ENCODE data around the gene POU2AF1. TPM values are rescaled to one million over a fixed set of nuclear protein-coding genes. Genes with fewer than 3 reads are reported as not detected.

POU2AF1 gene
- total RNA-seq, 1 donor from 2014 or later, result not detected

DNA sequence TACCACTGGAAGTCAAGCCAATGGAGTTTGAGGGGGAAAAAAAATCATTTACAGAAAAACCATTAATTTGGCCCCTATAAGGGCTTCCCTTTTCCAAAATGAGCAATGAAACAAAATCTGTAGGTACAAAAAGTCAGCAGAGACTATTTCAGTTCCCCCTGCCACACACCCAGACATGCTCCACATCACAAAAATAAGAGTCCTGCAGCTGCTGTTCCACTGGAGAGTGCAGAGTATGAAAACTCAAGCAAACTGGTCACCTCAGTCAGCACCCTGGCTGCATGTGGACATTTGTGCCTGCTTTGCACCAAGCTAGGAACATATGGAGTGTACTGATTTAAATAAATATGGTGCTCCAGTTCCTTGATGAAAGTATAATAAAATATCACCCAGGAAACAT lies 15.1 kb downstream of the POU2AF1 start:
- no peak for DNase-seq (ENCODE audit: extremely low read depth, low read depth, low spot score)

GRCh38 chr11:111362887-111363411 lies 16.1 kb downstream of the POU2AF1 start:
- no peak for DNase-seq (ENCODE audit: extremely low read depth, low read depth, low spot score)

DNA sequence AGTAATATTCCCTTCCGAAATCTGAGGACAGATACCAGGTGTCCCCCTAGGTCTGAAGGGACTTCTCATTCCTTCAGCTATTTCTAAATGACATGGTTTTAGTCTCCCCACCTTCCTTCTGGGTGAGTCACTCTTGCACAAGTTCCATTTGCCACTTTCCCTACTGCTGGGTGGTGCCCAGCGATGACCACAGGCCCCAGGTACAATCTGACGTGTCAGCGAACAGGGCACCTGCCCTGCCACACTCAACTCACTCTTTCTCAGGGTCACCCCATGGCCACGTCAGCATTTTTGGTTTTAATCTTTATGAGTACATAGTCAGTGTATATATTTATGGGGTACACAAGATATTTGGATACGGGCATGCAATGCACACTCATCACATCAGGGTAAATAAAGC lies 17.2 kb downstream of the POU2AF1 start:
- no peak for DNase-seq (ENCODE audit: extremely low read depth, low read depth, low spot score)

DNA sequence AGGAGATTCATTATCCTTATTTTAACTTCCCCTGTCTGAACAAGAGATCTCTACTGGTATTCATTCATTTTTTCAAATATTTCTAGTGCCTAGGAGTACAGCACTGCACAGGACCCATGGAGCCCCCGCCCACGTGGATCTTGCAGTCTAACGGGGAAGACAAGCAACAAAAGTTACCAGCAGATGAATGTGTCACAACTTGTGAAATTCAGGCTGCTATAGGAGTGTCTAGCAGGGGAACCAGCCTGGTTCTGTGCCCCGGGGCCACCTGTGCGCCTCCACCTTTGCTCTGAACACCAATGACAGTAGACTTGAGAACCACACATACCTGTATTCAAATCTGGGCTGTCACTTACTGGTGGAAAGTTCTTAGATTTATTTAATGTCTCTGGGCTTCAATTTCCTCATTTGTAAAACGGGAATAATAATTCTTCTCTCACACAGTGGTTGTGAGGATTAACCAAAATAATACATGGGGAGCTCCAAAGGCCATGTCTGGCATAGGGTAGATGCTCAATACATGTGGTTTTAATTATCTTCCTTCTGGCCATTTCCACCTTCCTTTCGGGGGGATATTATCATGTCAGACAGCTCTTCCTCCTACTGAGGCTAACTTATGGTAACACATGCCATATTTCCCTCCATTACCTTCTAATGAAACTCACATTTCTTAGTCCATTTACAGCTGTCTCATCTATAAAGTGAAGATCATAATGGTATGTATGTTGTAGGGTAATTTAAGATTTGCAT lies 17.8 kb downstream of the POU2AF1 start:
- no peak for DNase-seq (ENCODE audit: extremely low read depth, low read depth, low spot score)

DNA sequence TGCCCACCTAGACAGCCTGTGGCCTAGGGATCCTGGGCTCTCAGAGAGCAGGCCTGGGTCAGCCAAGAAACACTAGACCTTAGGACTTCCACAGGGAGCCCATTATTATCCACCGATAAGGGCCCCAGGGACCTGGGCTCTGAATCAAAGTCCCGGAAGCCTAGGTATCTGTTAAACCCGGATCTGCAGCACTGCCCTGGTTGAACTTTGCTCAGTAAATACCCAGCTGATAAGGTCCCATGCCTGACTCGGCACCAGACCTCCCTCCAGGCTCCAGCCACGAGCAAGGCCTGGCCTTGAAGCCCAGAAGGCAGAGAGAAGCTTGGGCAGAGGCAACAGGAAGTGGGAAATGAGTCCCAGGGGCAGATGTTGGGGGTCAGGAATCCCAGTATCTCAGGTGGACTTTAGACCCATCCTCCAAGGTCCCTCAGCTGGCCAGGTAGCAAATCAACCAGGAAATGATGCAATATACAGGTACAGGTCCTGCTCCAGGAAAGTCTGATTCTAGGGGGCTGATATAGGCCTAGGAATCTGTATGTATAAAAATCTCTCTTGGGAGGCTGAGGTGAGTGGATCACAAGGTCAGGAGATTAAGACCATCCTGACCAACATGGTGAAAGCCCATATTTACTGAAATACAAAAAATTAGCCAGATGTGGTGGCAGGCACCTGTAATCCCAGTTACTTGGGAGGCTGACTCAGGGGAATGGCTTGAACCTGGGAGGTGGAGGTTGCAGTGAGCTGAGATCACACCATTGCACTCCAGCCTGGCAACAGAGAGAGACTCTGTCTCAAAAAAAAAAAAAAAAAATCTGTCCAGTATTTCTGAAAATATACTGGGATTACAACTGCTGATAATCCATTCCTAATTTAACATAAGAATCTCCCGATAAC lies 18.7 kb downstream of the POU2AF1 start:
- DNase-seq (ENCODE audit: extremely low read depth, low read depth, low spot score), result no peak

DNA sequence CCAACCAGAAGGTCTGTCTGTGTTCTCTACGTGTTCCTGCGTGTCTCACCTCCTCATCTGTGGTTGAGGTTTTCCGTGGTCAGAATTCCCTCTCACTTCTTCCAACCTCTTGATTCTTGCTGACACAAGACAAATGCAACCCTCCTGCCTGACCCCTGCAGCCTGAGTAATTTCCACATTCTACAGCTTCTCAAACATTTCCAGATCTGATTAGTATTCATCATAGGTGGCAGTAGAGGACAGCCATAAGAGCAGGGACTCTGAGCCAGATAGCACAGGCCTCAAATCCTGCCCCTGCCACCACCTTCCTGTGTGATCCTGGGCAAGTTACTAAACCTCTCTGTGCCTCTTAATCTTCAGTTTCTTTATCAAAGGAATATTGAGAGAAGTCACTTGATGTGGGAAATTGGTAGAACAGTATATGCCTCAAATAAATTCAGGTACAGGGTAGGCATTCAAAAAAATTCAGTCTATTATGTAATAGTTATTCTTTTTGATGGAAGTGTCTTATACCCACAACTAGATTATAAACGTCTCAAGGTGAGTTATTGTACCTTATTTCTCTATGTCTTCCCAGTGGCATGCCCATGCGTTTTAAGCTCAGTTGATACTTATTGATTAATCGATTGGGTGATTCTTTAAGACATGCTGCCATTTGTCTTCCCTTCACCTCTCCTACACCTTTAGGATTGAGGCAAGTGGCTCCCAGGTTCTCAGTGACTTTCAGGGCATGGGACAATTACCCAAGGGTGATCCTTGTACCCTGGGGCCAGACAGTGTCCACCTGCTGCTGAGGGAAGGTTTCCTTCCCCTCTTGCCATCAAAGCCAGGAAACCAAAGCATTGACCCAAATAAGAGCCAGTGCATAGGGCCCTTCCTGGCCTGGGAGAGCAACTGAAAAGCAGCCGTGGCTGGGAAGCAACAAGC lies 19.6 kb downstream of the POU2AF1 start:
- no peak for DNase-seq (ENCODE audit: extremely low read depth, low read depth, low spot score)

GRCh38 chr11:111358038-111359001 lies 20.8 kb downstream of the POU2AF1 start:
- no peak for DNase-seq (ENCODE audit: extremely low read depth, low read depth, low spot score)

DNA sequence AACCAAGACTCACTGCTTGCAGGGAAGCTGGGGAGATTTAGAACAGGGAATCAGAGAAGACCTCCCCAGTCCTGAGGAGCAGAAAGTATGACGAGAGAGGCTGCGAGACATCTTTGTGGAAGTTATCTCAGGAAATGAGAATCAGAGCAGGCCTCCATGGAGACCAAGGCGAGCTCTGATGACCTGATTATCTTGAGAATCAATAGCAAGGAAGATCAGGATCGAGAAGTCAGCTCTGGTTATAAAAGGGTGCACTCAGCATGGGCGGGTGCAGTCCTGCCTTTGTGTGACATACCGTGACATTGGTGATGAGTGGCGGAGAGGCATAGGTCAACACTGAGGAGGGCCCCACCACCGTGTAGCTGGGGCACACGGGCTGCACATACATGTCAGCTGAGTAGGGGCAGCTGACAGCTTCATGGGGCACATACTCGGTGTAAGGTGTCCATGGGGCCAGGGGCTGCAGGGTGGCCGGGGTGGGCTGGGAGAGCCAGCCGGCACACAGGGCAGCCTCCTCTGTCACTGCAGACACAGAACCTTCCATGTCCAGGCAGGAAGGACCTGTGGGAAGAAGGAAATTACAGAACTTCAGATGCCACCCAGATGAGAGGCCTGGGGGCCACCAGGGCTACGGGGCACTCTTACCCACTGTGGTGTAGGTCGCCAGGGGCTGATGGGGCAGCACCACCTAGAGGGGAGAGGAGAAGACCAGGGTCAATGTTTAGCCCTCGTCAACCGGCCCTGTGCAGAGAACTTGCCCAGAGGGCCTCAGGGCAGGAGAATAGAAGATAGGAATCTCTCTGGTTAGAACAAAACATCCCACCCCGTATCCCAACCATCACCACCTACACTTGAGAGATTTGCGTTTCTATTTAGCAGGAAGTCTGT lies 21.7 kb downstream of the POU2AF1 start:
- no peak for DNase-seq (ENCODE audit: extremely low read depth, low read depth, low spot score)

DNA sequence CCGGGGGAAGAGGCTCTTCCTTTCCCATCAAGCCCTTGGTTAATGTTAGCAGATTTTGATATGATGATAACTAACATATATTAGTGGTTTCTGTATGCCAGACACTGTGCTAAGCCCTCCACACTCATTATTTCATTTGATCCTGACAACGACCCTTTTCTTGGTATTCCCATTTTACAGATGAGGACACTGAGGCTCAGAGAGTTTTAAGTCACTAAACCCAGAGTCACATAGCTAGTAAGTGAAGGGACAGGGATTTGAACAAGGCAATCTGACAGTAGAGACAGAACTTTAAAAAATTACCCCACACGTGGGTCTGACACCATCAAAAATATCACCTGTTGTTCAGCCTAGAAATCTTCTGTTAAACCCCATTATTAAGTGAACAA lies 22.4 kb downstream of the POU2AF1 start:
- DNase-seq (ENCODE audit: extremely low read depth, low read depth, low spot score), result no peak

- DNase-seq (ENCODE audit: extremely low read depth, low read depth, low spot score), result no peak
These were observed 23.0 kb downstream of the POU2AF1 start for GRCh38 chr11:111355956-111356659.

- no peak for DNase-seq (ENCODE audit: extremely low read depth, low read depth, low spot score)
These were observed 24.0 kb downstream of the POU2AF1 start for GRCh38 chr11:111355101-111355500.

DNA sequence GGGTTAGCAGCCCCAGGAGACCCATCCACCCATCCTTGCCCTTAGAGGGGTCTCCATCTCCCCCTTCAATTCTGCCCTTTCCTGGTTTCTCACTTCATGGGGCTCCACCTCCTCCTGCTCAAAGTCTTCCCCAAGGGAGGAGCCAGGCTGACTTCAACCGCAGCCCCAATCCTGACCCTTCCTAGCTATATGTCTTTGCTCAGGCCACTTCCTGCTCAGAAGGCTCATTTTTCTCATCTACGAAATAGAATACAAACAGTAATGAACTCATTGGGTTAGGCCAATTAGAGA lies 24.5 kb downstream of the POU2AF1 start:
- no peak for DNase-seq (ENCODE audit: extremely low read depth, low read depth, low spot score)

DNA sequence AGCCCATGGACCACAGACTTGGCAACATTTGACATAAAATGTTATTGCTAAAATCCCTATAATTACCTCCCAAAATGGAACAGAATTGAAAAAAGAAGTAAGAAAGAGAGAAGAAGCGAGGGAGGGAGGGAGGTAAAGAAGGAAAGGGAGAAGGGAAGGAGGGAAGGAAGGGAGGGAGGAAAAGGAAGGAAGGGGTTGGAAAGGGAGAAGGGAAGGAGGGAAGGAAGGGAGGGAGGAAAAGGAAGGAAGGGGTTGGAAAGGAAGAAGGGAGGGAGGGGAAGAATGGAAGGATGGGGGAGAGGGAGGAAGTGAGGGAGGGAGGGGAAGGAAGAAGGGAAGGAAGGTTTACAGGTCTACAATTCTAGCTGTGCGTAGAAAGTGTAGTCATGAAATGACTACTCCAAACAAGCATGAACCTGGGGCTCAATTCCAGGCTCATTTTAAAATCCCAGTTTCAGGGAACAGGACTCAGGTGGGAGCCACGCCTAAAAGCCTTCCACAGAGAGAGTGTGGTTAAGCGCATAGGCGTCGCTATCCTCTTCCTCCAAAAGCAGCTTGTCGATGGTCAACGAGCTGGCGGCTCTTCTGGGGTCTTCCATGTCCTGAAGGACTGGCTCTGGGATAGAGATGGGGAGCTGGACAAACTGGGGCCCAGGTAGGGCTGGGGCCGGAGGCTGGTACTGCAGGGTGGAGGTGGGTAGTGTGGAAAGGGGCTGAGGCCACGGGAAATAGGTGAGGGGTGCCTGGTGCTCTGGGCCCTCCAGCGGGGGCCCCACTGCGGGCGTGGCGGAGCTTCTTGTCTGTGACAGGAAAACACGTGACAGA lies 25.1 kb downstream of the POU2AF1 start:
- DNase-seq (ENCODE audit: extremely low read depth, low read depth, low spot score), result no peak

- DNase-seq (ENCODE audit: extremely low read depth, low read depth, low spot score), result no peak
These were observed 26.0 kb downstream of the POU2AF1 start for GRCh38 chr11:111352935-111353710.

DNA sequence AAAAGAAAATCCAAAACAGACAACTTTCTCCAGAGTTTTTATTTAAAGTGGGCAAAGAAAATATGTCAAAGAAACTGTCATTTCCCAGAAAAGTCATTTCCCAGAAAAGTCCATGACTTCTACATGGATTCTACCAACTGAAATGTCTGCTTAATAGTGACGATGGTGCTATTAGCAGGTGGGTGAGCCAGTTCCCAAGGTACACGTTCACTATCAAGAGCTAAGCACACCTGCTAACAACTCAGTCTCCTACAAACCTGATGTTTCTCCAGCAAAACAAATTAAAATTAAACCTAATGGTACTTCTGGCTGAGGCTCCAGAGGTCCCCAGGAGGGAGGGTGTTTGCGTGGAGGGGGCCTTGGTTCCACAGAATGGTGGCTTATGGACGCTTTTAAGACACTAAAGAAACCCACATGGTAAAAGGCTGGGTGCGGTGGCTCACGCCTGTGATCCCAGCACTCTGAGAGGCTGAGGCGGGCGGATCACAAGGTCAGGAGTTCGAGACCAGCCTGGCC lies 26.8 kb downstream of the POU2AF1 start:
- no peak for DNase-seq (ENCODE audit: extremely low read depth, low read depth, low spot score)

DNA sequence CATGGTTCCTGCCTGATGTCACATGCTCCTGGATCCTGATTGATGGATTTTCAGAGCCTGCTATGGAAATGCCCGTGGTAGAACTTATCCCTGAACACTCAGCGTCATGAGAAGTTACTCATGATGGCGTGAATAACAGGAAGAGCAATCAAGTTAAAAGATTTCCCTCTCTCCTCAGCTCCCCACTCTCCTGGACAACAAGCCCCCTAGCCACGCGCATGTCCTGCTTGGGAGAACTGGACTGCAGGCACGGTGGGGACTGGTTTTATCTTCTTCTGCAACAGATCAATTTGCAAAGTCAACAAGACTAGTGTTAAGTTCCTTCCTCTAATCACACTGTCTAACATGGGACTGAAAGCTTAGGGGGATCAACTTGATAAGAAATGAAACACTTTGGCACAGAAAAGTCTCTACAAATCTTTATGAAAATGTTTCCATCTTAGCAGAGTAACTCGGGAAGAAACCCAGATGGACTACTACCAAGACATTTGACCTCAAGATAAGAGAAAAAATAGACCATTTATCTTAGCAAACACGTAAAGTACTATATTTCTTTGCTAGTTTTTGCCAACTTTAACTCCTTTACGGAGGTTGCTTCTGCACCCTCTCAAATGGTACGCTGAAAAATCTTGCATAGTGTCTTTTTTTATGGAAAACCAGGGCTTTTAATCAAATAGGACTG lies 27.6 kb downstream of the POU2AF1 start:
- no peak for DNase-seq (ENCODE audit: extremely low read depth, low read depth, low spot score)
